ENCODE data around the gene RUNX1. TPM values are rescaled to one million over a fixed set of nuclear protein-coding genes. Genes with fewer than 3 reads are reported as not detected.

The RUNX1 gene
- total RNA-seq, 2 donors from 2014 or later: 4.9 to 12.5 TPM

- no peak overlapping the region for H3K27ac ChIP-seq
- no peak for ATAC-seq
- intact Hi-C loops (cut with DNase I): no loop called here
Observed at GRCh38 chr21:35043549-35043948, 5.6 kb downstream of the RUNX1 start.

GRCh38 chr21:35042836-35043235 is 6.3 kb downstream of the RUNX1 start:
- H3K36me3 ChIP-seq (replicated peaks in 1 of 2; ENCODE audit: insufficient read depth in 1 of 2, low read depth in 2 of 2): no peaks in the 10 kb centered on the region
- TF ChIP-seq POLR2A (IDR thresholded peaks at IDR 0.05) (no peak), CTCF (IDR thresholded peaks at IDR 0.05) (no peak)
- no peaks in the 10 kb centered on the region for H3K27me3 ChIP-seq
- ATAC-seq (no peak), DNase-seq (no peak)
- peaks cover 4% of the 10 kb centered on the region for H3K4me1 ChIP-seq
- intact Hi-C loops (cut with DNase I): no loop called here
- H3K9me3 ChIP-seq: no peaks in the 10 kb centered on the region
- H3K27ac ChIP-seq: no peak overlapping the region
- WGBS, 2 donors: 89 to 90% methylated on average over 6 of the region's 6 CpGs
- H3K4me3 ChIP-seq: no peak overlapping the region

More at GRCh38 chr21:35043549-35043948, 5.6 kb downstream of the RUNX1 start:
- no peak for DNase-seq
- no peak overlapping the region for H3K4me3 ChIP-seq
- H3K36me3 ChIP-seq (replicated peaks in 1 of 2; ENCODE audit: insufficient read depth in 1 of 2, low read depth in 2 of 2): no peaks in the 10 kb centered on the region
- no peak for TF ChIP-seq POLR2A (IDR thresholded peaks at IDR 0.05)
- no peak for TF ChIP-seq CTCF (IDR thresholded peaks at IDR 0.05)
- no peaks in the 10 kb centered on the region for H3K27me3 ChIP-seq
- H3K4me1 ChIP-seq: peaks cover 4% of the 10 kb centered on the region
- H3K9me3 ChIP-seq: no peaks in the 10 kb centered on the region

GRCh38 chr21:35041881-35042280 is 7.2 kb downstream of the RUNX1 start:
- 87 to 93% methylated on average over 4 of the region's 4 CpGs for WGBS, 2 donors
- Histone ChIP-seq H3K27ac (no peak overlapping the region), H3K4me1 (peaks cover 2% of the 10 kb centered on the region), H3K9me3 (no peaks in the 10 kb centered on the region), H3K4me3 (no peak overlapping the region), H3K27me3 (no peaks in the 10 kb centered on the region), H3K36me3 (replicated peaks in 1 of 2; ENCODE audit: insufficient read depth in 1 of 2, low read depth in 2 of 2) (no peaks in the 10 kb centered on the region)
- intact Hi-C loops (cut with DNase I): no loop called here
- DNase-seq (no peak), ATAC-seq (no peak)
- TF ChIP-seq CTCF (IDR thresholded peaks at IDR 0.05): no peak
- no peak for TF ChIP-seq POLR2A (IDR thresholded peaks at IDR 0.05)

GRCh38 chr21:35041122-35041521 is 8.0 kb downstream of the RUNX1 start:
- H3K9me3 ChIP-seq: no peaks in the 10 kb centered on the region
- TF ChIP-seq POLR2A (IDR thresholded peaks at IDR 0.05): no peak
- TF ChIP-seq CTCF (IDR thresholded peaks at IDR 0.05): no peak
- H3K27me3 ChIP-seq: no peaks in the 10 kb centered on the region
- DNase-seq: no peak
- no peak for ATAC-seq
- H3K27ac ChIP-seq: no peak overlapping the region
- H3K4me3 ChIP-seq: no peak overlapping the region
- WGBS, 2 donors: 91% methylated on average over 5 of the region's 5 CpGs
- H3K4me1 ChIP-seq: no peaks in the 10 kb centered on the region
- intact Hi-C loops (cut with DNase I): no loop called here
- no peaks in the 10 kb centered on the region for H3K36me3 ChIP-seq (replicated peaks in 1 of 2; ENCODE audit: insufficient read depth in 1 of 2, low read depth in 2 of 2)

- WGBS, 2 donors: 18 to 20% methylated on average over 3 of the region's 3 CpGs
- H3K4me3 ChIP-seq: no peak overlapping the region
- no peaks in the 10 kb centered on the region for H3K4me1 ChIP-seq
- H3K36me3 ChIP-seq (replicated peaks in 1 of 2; ENCODE audit: insufficient read depth in 1 of 2, low read depth in 2 of 2): no peaks in the 10 kb centered on the region
- TF ChIP-seq CTCF (IDR thresholded peaks at IDR 0.05) (no peak), POLR2A (IDR thresholded peaks at IDR 0.05) (no peak)
- ATAC-seq (no peak), DNase-seq (no peak)
- H3K27me3 ChIP-seq: no peaks in the 10 kb centered on the region
- intact Hi-C loops (cut with DNase I): no loop called here
- no peak overlapping the region for H3K27ac ChIP-seq
- H3K9me3 ChIP-seq: no peaks in the 10 kb centered on the region
Observed at GRCh38 chr21:35039595-35040289, 9.4 kb downstream of the RUNX1 start.
